GM12878 (cell line): Measurements from ENCODE around the gene UTS2R. TPM values are rescaled to one million over a fixed set of nuclear protein-coding genes. Genes with fewer than 3 reads are reported as not detected.

Experiments
- ATAC-seq: fragments of 200-7000 bp; cut with Tn5 transposase; 3 replicates; pipeline ENCODE4 v1.9.1; 2020; ENCODE audit warnings: mild to moderate bottlenecking, moderate library complexity
- BruUV-seq: library from RNA; stranded (reverse); fragments of 400-500 nt; replicated peaks from 2 replicates; lab custom pipeline; 2021; lab: Mats Ljungman, UMichigan
- CTCF ChIA-PET: fragments of 300-600 bp; sonication (Branson Sonifier 250); formaldehyde crosslinking; extraction: SDS; loops from one replicate; lab custom pipeline; 2021; ENCODE audit warnings: inconsistent platforms; lab: Yijun Ruan, JAX
- POLR2A ChIA-PET: fragments of 350-600 bp; formaldehyde crosslinking; extraction: SDS; loops from one replicate; lab custom pipeline; 2021; ENCODE audit warnings: inconsistent platforms; lab: Charles Lee
- RAD21 ChIA-PET: fragments of 300-600 bp; sonication (Branson Sonifier 250); formaldehyde crosslinking; loops from one replicate; lab custom pipeline; 2023; ENCODE audit warnings: antibody characterized with exemption; ENCODE audit not compliant: unreplicated experiment; lab: Charles Lee
- SMC1A ChIA-PET: fragments of 300-600 bp; sonication (Branson Sonifier 250); formaldehyde crosslinking; loops from one replicate; lab custom pipeline; 2023; ENCODE audit not compliant: unreplicated experiment, uncharacterized antibody; lab: Charles Lee
- DNase-seq: peaks from one replicate; pipeline ENCODE4 v3.0.0-alpha.2; 2011; ENCODE audit warnings: low read depth, low spot score
- FAIRE-seq: peaks from 3 replicates; lab custom pipeline; 2011; peaks lifted over from hg19 to GRCh38; lab: Jason Lieb, UNC
- H2AFZ ChIP-seq: 2 replicates; pipeline ENCODE4 v1.6.0; 2011; ENCODE audit warnings: low read depth, low read length, control low read depth; ENCODE audit not compliant: control insufficient read depth
- H3K27ac ChIP-seq: 2 replicates; pipeline ENCODE4 v1.5.1; 2011; ENCODE audit warnings: control low read depth; ENCODE audit not compliant: control insufficient read depth, insufficient read depth
- H3K27me3 ChIP-seq, 2 experiments: replicated peaks in 1 of 2; 2 replicates each; pipeline versions ENCODE4 v1.6.0 to v1.6.1; 2011; ENCODE audit warnings: low read length in 1 of 2; ENCODE audit not compliant: control insufficient read depth in 2 of 2, insufficient read depth in 2 of 2
- H3K36me3 ChIP-seq, 2 experiments: 2 replicates each; pipeline ENCODE4 v1.5.1; 2011; ENCODE audit warnings: low read length in 1 of 2; ENCODE audit not compliant: control insufficient read depth in 2 of 2, insufficient read depth in 2 of 2
- H3K4me1 ChIP-seq: 2 replicates; pipeline ENCODE4 v1.6.1; 2011; ENCODE audit warnings: mild to moderate bottlenecking, low read length, moderate library complexity, mixed read lengths; ENCODE audit not compliant: control insufficient read depth, insufficient read depth
- H3K4me2 ChIP-seq: 2 replicates; pipeline ENCODE4 v1.6.0; 2011; ENCODE audit warnings: control low read depth; ENCODE audit not compliant: control insufficient read depth, insufficient read depth
- H3K4me3 ChIP-seq: fragments of 200-600 bp; sonication (generic); 2 replicates; pipeline ENCODE4 v1.5.1; 2016
- H3K79me2 ChIP-seq: 2 replicates; pipeline ENCODE4 v1.6.0; 2011; ENCODE audit warnings: low read length; ENCODE audit not compliant: control insufficient read depth, insufficient read depth
- H3K9ac ChIP-seq: 2 replicates; pipeline ENCODE4 v1.8.0; 2011; ENCODE audit warnings: low read length, control low read depth, mixed read lengths; ENCODE audit not compliant: control insufficient read depth, insufficient read depth
- H3K9me3 ChIP-seq: replicated peaks from 3 replicates; pipeline ENCODE4 v1.5.1; 2011; ENCODE audit warnings: mild to moderate bottlenecking, low read length; ENCODE audit not compliant: control insufficient read depth, insufficient read depth
- H4K20me1 ChIP-seq: 2 replicates; pipeline ENCODE4 v1.6.0; 2011; ENCODE audit not compliant: control insufficient read depth, insufficient read depth
- BHLHE40 ChIP-seq, 2 experiments: fragments of 450-650 bp in 1 of 2; IDR thresholded peaks; 2 replicates each; pipeline ENCODE4 v1.6.1; 2011 to 2017; ENCODE audit warnings: low read depth in 2 of 2, borderline replicate concordance in 1 of 2, improper control_type of control experiment in 1 of 2, low read length in 1 of 2, mild to moderate bottlenecking in 1 of 2
- BMI1 ChIP-seq: fragments of 450-650 bp; IDR thresholded peaks from 2 replicates; pipeline ENCODE4 v1.6.1; 2016; ENCODE audit warnings: mild to moderate bottlenecking, moderate library complexity, borderline replicate concordance
- CREB1 ChIP-seq: IDR thresholded peaks from 2 replicates; pipeline ENCODE4 v1.6.1; 2012; ENCODE audit warnings: low read depth, mild to moderate bottlenecking, inconsistent platforms
- ESRRA ChIP-seq: IDR thresholded peaks from 2 replicates; pipeline ENCODE4 v1.6.1; 2012; ENCODE audit warnings: mild to moderate bottlenecking, low read length, improper control_type of control experiment
- NFYB ChIP-seq: IDR thresholded peaks from 2 replicates; pipeline ENCODE4 v1.6.1; 2011; ENCODE audit warnings: low read depth, mild to moderate bottlenecking, low read length, improper control_type of control experiment, moderate library complexity; ENCODE audit not compliant: insufficient read depth
- NKRF ChIP-seq: fragments of 450-650 bp; conservative IDR thresholded peaks from 2 replicates; pipeline ENCODE4 v1.6.1; 2017; ENCODE audit warnings: mild to moderate bottlenecking, moderate library complexity
- RAD51 ChIP-seq: fragments of 450-650 bp; IDR thresholded peaks from 2 replicates; pipeline ENCODE4 v1.6.1; 2016; ENCODE audit warnings: moderate library complexity, mild to moderate bottlenecking, inconsistent platforms
- TARDBP ChIP-seq: IDR thresholded peaks from 2 replicates; pipeline ENCODE4 v1.6.1; 2016; ENCODE audit warnings: borderline replicate concordance
- YBX1 ChIP-seq: fragments of 450-650 bp; IDR thresholded peaks from 2 replicates; pipeline ENCODE4 v1.6.1; 2016; ENCODE audit warnings: antibody characterized with exemption
- ZNF217 ChIP-seq: fragments of 450-650 bp; IDR thresholded peaks from 2 replicates; pipeline ENCODE4 v1.6.1; 2017; ENCODE audit warnings: antibody characterized with exemption, mild to moderate bottlenecking
- ZNF592 ChIP-seq: fragments of 450-650 bp; IDR thresholded peaks from 2 replicates; pipeline ENCODE4 v1.6.1; 2017; ENCODE audit warnings: mild to moderate bottlenecking, moderate library complexity
- WGBS: methylation state at CpG from one replicate; pipeline ENCODE4 v1.1.6; 2016; ENCODE audit warnings: low lambda C conversion rate; ENCODE audit not compliant: insufficient replicate concordance, insufficient coverage; ENCODE audit errors: missing lambda C conversion rate; 5-methylcytosine and 5-hydroxymethylcytosine counted together
- in situ Hi-C: fragments of 300-500 bp; cut with MboI; formaldehyde crosslinking; loops from 9 replicates; pipeline ENCODE4 v1.14.3; 2018; ENCODE audit warnings: mixed read lengths
- intact Hi-C: fragments of 100-400 bp; cut with micrococcal nuclease; formaldehyde crosslinking; loops from one replicate; pipeline ENCODE4 v1.14.2; 2022; ENCODE audit not compliant: unreplicated experiment
- polyA plus RNA-seq, 11 experiments: library from polyadenylated mRNA; depleted of rRNA in 4 of 11; unstranded in 6 of 11; stranded (reverse) in 5 of 11; fragments of >200 nt; fragmentation: Nextera tagmentation in 4 of 11; fragmentation: Illumina TruSeq in 1 of 11; extraction: Ambion mirVana in 4 of 11; extraction: Trizol in 1 of 11; gene quantifications; 1 replicate in 1 of 11; 2 replicates in 10 of 11; pipeline versions ENCODE4 v1.2.1 to v1.2.3, GENCODE V29; 2011 to 2016; ENCODE audit warnings: inconsistent platforms in 2 of 11, missing spikeins in 2 of 11, low read depth in 1 of 11
- total RNA-seq, 4 experiments: library from RNA; depleted of rRNA in 3 of 4; stranded (reverse); fragments of >200 nt in 3 of 4; fragmentation: Illumina TruSeq in 1 of 4; extraction: Trizol in 1 of 4; gene quantifications; 2 replicates each; pipeline versions ENCODE4 v1.2.1 to v1.2.3, GENCODE V29; 2013 to 2021

UTS2R gene
- total and polyA plus RNA-seq, 10 of the 15 experiments (the other 5 are each of a cell fraction or from before 2014, with no cell fraction given): 0.04 to 0.36 (median 0.11) TPM; not detected in 6

GRCh38 chr17:82339634-82340580 is 31.7 kb upstream of the UTS2R start (continued):
- no peak for TF ChIP-seq ZNF592
- TF ChIP-seq RAD51: no peak

GRCh38 chr17:82342361-82343079 is 29.0 kb upstream of the UTS2R start:
- no TSS peak for BruUV-seq
- Histone ChIP-seq H3K4me1 (no peaks in the 10 kb centered on the region), H3K27ac (no peak overlapping the region), H3K27me3 (no peaks in the 10 kb centered on the region), H4K20me1 (no peaks in the 10 kb centered on the region), H2AFZ (no peak overlapping the region), H3K4me3 (no peak overlapping the region), H3K9me3 (no peaks in the 10 kb centered on the region), H3K79me2 (no peaks in the 10 kb centered on the region), H3K36me3 (no peaks in the 10 kb centered on the region), H3K4me2 (no peak overlapping the region), H3K9ac (no peak overlapping the region)
- WGBS: 66% methylated on average over 28 of the region's 28 CpGs
- POLR2A ChIA-PET: interaction anchor here (0.6 kb wide), 1 partner anchor 819 kb away, joined by 3 read pairs; no protein-coding TSS in a partner anchor
- FAIRE-seq (no peak), DNase-seq (no peak), ATAC-seq (no peak)
- RAD21 ChIA-PET: interaction anchor here (0.7 kb wide), 1 partner anchor 217 kb away, joined by 4 read pairs; no protein-coding TSS in a partner anchor
- SMC1A ChIA-PET: no interaction called here
- in situ Hi-C loops (no loop called here), intact Hi-C loops (no loop called here)
- TF ChIP-seq NKRF: no peak
- no peak for TF ChIP-seq TARDBP
- no peak for TF ChIP-seq CREB1
- TF ChIP-seq BMI1: no peak
- TF ChIP-seq YBX1: no peak
- TF ChIP-seq ZNF217: no peak
- TF ChIP-seq ESRRA: no peak
- no peak for TF ChIP-seq RAD51
- TF ChIP-seq NFYB: no peak
- TF ChIP-seq BHLHE40 (IDR thresholded peaks at IDR 0.05; ENCODE audit: borderline replicate concordance in 1 of 2, low read depth in 2 of 2, low read length in 1 of 2): no peak
- CTCF ChIA-PET: interaction anchor here (2.1 kb wide), 1 partner anchor 41 kb away, joined by 8 read pairs; no protein-coding TSS in a partner anchor
